ENCODE measurements around the gene TNS3.

Gene TNS3

GRCh38 chr7:47523401-47523800 lies 58.5 kb downstream of the TNS3 start:
- no peak for TF ChIP-seq CTCF (conservative IDR thresholded peaks at IDR 0.05; ENCODE audit: low read depth, low read length)
- H3K4me3 ChIP-seq (ENCODE audit: low read depth, low read length): no peak overlapping the region
- no peak for DNase-seq (ENCODE audit: low read depth)

- no peak for TF ChIP-seq CTCF (conservative IDR thresholded peaks at IDR 0.05; ENCODE audit: low read depth, low read length)
- no peak for DNase-seq (ENCODE audit: low read depth)
- H3K4me3 ChIP-seq (ENCODE audit: low read depth, low read length): no peak overlapping the region
Measured at GRCh38 chr7:47521816-47522561, 59.9 kb downstream of the TNS3 start.

GRCh38 chr7:47521011-47521795 lies 60.7 kb downstream of the TNS3 start:
- no peak for DNase-seq (ENCODE audit: low read depth)
- H3K4me3 ChIP-seq (ENCODE audit: low read depth, low read length): no peak overlapping the region
- no peak for TF ChIP-seq CTCF (conservative IDR thresholded peaks at IDR 0.05; ENCODE audit: low read depth, low read length)

GRCh38 chr7:47520406-47520805 lies 61.5 kb downstream of the TNS3 start:
- peak; percentile 80 for DNase-seq (ENCODE audit: low read depth)
- TF ChIP-seq CTCF (conservative IDR thresholded peaks at IDR 0.05; ENCODE audit: low read depth, low read length): no peak
- no peak overlapping the region for H3K4me3 ChIP-seq (ENCODE audit: low read depth, low read length)

- H3K4me3 ChIP-seq (ENCODE audit: low read depth, low read length): no peak overlapping the region
- DNase-seq (ENCODE audit: low read depth): no peak
- TF ChIP-seq CTCF (conservative IDR thresholded peaks at IDR 0.05; ENCODE audit: low read depth, low read length): no peak
Measured at GRCh38 chr7:47518827-47519226, 63.1 kb downstream of the TNS3 start.

- TF ChIP-seq CTCF (conservative IDR thresholded peaks at IDR 0.05; ENCODE audit: low read depth, low read length): no peak
- no peak overlapping the region for H3K4me3 ChIP-seq (ENCODE audit: low read depth, low read length)
- no peak for DNase-seq (ENCODE audit: low read depth)
Measured at GRCh38 chr7:47517821-47518480, 64.0 kb downstream of the TNS3 start.

All from choroid plexus epithelial cell (primary cell).